A673 (cell line): ENCODE data around the gene HAND2.

ENCODE experiments used
- CTCF ChIP-seq: fragments of 300-800, 200-600 bp; sonication (generic); conservative IDR thresholded peaks from 2 replicates; pipeline ENCODE4 v1.5.1; 2017; ENCODE audit warnings: low read depth, mild to moderate bottlenecking, antibody characterized with exemption, low read length, moderate library complexity, mixed read lengths
- EZH2 ChIP-seq: fragments of 200-600 bp; sonication (generic); IDR thresholded peaks from 2 replicates; pipeline ENCODE4 v1.6.1; 2017; ENCODE audit warnings: borderline replicate concordance, low read depth, mild to moderate bottlenecking, mixed read lengths, antibody characterized with exemption, low read length; ENCODE audit not compliant: poor library complexity, severe bottlenecking

- TF ChIP-seq EZH2 (no peak), CTCF (no peak)
Observed at GRCh38 chr4:173535957-173536356, 5.9 kb upstream of the HAND2 start.
